PC-9 (cell line): ENCODE results near the gene LEKR1.

Source experiments
- CTCF ChIP-seq: fragments of 200-600 bp; sonication (generic); conservative IDR thresholded peaks from 2 replicates; pipeline ENCODE4 v1.6.1; 2017; ENCODE audit warnings: mixed run types, antibody characterized with exemption, mild to moderate bottlenecking, moderate library complexity
- EZH2 ChIP-seq: fragments of 200-600 bp; sonication (generic); IDR thresholded peaks from 2 replicates; pipeline ENCODE4 v1.8.0; 2017; ENCODE audit warnings: antibody characterized with exemption, low read depth

- TF ChIP-seq CTCF (no peak), EZH2 (no peak)
Observed at GRCh38 chr3:157056035-157056434, 229.9 kb downstream of the LEKR1 start.
